GM23338 (cell line): ENCODE data around the gene THSD4. TPM values are rescaled to one million over a fixed set of nuclear protein-coding genes. Genes with fewer than 3 reads are reported as not detected.

Source experiments
- ATAC-seq: fragments of 200-7000 bp; cut with Tn5 transposase; 3 replicates; pipeline ENCODE4 v1.9.1; 2020
- DNase-seq: peaks from one replicate; pipeline ENCODE4 v3.0.0-alpha.2; 2015; ENCODE audit warnings: low spot score
- H2AFZ ChIP-seq: fragments of 200-600 bp; sonication (generic); 2 replicates; pipeline ENCODE4 v1.8.0; 2016; ENCODE audit warnings: antibody characterized with exemption, mild to moderate bottlenecking, moderate library complexity
- H3F3A ChIP-seq: fragments of 200-600 bp; sonication (generic); replicated peaks from 2 replicates; pipeline ENCODE4 v1.8.0; 2017; ENCODE audit warnings: antibody characterized with exemption, mixed run types, low read depth
- H3K27ac ChIP-seq: fragments of 200-600 bp; sonication (generic); 2 replicates; pipeline ENCODE4 v1.6.1; 2016; ENCODE audit warnings: low read depth
- H3K27me3 ChIP-seq: fragments of 200-600 bp; sonication (generic); 2 replicates; pipeline ENCODE4 v1.8.0; 2016; ENCODE audit warnings: mild to moderate bottlenecking, mixed run types, moderate library complexity; ENCODE audit not compliant: insufficient read depth
- H3K36me3 ChIP-seq: fragments of 200-600 bp; sonication (generic); 2 replicates; pipeline ENCODE4 v1.8.0; 2016; ENCODE audit warnings: mild to moderate bottlenecking; ENCODE audit not compliant: insufficient read depth
- H3K4me1 ChIP-seq: fragments of 200-600 bp; sonication (generic); 2 replicates; pipeline ENCODE4 v1.8.0; 2016; ENCODE audit warnings: mild to moderate bottlenecking, moderate library complexity; ENCODE audit not compliant: insufficient read depth
- H3K4me2 ChIP-seq: fragments of 200-600 bp; sonication (generic); 2 replicates; pipeline ENCODE4 v1.7.1; 2017; ENCODE audit warnings: mixed run types
- H3K4me3 ChIP-seq: fragments of 200-600 bp; sonication (generic); 2 replicates; pipeline ENCODE4 v1.6.1; 2016; ENCODE audit warnings: mixed run types
- H3K79me2 ChIP-seq: fragments of 200-600 bp; sonication (generic); replicated peaks from 2 replicates; pipeline ENCODE4 v1.8.0; 2017; ENCODE audit warnings: mild to moderate bottlenecking; ENCODE audit not compliant: insufficient read depth
- H3K9me2 ChIP-seq: fragments of 200-600 bp; sonication (generic); 2 replicates; pipeline ENCODE4 v1.8.0; 2017; ENCODE audit not compliant: insufficient read depth
- H4K20me1 ChIP-seq: fragments of 200-600 bp; sonication (generic); replicated peaks from 2 replicates; pipeline ENCODE4 v1.8.0; 2017; ENCODE audit warnings: mild to moderate bottlenecking; ENCODE audit not compliant: insufficient read depth
- H3K27ac Mint-ChIP-seq: 2 replicates; pipeline ENCODE4 v1.8.0; 2020; ENCODE audit warnings: inconsistent platforms, mild to moderate bottlenecking, moderate library complexity, mixed read lengths
- H3K27me3 Mint-ChIP-seq: 3 replicates; pipeline ENCODE4 v1.8.0; 2022; ENCODE audit warnings: low read depth, mild to moderate bottlenecking, moderate library complexity, mixed read lengths, inconsistent platforms; ENCODE audit not compliant: insufficient read depth, poor library complexity
- H3K36me3 Mint-ChIP-seq: 3 replicates; pipeline ENCODE4 v1.8.0; 2021; ENCODE audit warnings: low read depth, mild to moderate bottlenecking, inconsistent platforms, moderate library complexity, mixed read lengths
- H3K4me1 Mint-ChIP-seq: 3 replicates; pipeline ENCODE4 v1.8.0; 2020; ENCODE audit warnings: mild to moderate bottlenecking, inconsistent platforms, mixed read lengths
- H3K4me3 Mint-ChIP-seq: 3 replicates; pipeline ENCODE4 v1.8.0; 2021; ENCODE audit warnings: moderate library complexity, mild to moderate bottlenecking, inconsistent platforms, mixed read lengths
- H3K9me3 Mint-ChIP-seq: 3 replicates; pipeline ENCODE4 v1.8.0; 2020; ENCODE audit warnings: moderate library complexity, mild to moderate bottlenecking, inconsistent platforms, mixed read lengths
- EZH2phosphoT487 ChIP-seq: fragments of 200-600 bp; sonication (generic); IDR thresholded peaks from one replicate; pipeline ENCODE4 v1.8.1; 2018; ENCODE audit warnings: antibody characterized with exemption; ENCODE audit not compliant: unreplicated experiment
- NANOG ChIP-seq: IDR thresholded peaks from 2 replicates; pipeline ENCODE4 v1.6.1; 2016; ENCODE audit warnings: antibody characterized with exemption, borderline replicate concordance
- POLR2AphosphoS5 ChIP-seq: IDR thresholded peaks from 2 replicates; pipeline ENCODE4 v1.6.1; 2016; ENCODE audit warnings: antibody characterized with exemption, low read depth
- ZNF114 ChIP-seq: fragments of 250-450 bp; sonication (Bioruptor Pico); IDR thresholded peaks from 2 replicates; pipeline ENCODE4 v1.5.0; 2020; ENCODE audit warnings: mild to moderate bottlenecking, moderate library complexity
- ZNF331 ChIP-seq: fragments of 250-450 bp; sonication (Bioruptor Pico); IDR thresholded peaks from 2 replicates; pipeline ENCODE4 v1.5.0; 2020; ENCODE audit warnings: low read depth, mild to moderate bottlenecking, moderate library complexity
- polyA plus RNA-seq: library from polyadenylated mRNA; unstranded; fragments of >200 nt; fragmentation: Nextera tagmentation; extraction: Ambion mirVana; gene quantifications from 2 replicates; pipeline ENCODE4 v1.2.1, GENCODE V29; 2016
- total RNA-seq: library from RNA; depleted of rRNA; stranded (reverse); fragments of >200 nt; shearing (Covaris generic); gene quantifications from 2 replicates; pipeline ENCODE4 v1.2.3, GENCODE V29; 2014
- TF ChIP-seq, protein P1 (sequence below): IDR thresholded peaks from one replicate; pipeline ENCODE4 v1.6.1; 2018; ENCODE audit warnings: antibody characterized with exemption; ENCODE audit not compliant: unreplicated experiment

Gene THSD4
- total and polyA plus RNA-seq, 2 experiments from 2014 or later, result 2.0 to 7.4 TPM

DNA sequence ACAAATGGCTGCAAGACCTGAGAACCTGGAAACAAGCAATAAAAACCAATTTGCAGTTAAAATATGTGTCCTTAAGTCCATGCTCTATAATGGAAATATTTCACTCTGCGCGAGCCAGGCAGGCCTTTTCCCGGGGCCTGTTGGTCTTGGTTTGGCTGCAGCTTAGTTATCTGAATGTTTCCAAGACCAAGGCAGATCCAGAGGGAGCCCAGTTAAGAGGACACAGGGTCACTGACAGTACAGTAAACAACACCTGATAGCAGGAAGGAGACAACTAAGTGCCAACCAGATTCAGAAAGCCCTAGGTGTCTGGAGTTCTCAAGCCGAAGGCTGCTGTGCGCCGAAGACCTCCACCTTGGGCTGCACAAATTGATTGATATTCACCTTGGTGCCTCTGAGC is 32.8 kb downstream of the THSD4 start (continued):
- TF ChIP-seq, protein P1, sequence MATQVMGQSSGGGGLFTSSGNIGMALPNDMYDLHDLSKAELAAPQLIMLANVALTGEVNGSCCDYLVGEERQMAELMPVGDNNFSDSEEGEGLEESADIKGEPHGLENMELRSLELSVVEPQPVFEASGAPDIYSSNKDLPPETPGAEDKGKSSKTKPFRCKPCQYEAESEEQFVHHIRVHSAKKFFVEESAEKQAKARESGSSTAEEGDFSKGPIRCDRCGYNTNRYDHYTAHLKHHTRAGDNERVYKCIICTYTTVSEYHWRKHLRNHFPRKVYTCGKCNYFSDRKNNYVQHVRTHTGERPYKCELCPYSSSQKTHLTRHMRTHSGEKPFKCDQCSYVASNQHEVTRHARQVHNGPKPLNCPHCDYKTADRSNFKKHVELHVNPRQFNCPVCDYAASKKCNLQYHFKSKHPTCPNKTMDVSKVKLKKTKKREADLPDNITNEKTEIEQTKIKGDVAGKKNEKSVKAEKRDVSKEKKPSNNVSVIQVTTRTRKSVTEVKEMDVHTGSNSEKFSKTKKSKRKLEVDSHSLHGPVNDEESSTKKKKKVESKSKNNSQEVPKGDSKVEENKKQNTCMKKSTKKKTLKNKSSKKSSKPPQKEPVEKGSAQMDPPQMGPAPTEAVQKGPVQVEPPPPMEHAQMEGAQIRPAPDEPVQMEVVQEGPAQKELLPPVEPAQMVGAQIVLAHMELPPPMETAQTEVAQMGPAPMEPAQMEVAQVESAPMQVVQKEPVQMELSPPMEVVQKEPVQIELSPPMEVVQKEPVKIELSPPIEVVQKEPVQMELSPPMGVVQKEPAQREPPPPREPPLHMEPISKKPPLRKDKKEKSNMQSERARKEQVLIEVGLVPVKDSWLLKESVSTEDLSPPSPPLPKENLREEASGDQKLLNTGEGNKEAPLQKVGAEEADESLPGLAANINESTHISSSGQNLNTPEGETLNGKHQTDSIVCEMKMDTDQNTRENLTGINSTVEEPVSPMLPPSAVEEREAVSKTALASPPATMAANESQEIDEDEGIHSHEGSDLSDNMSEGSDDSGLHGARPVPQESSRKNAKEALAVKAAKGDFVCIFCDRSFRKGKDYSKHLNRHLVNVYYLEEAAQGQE, result no peak
- TF ChIP-seq POLR2AphosphoS5 (no peak), ZNF331 (CRISPR knock-in tag) (no peak), ZNF114 (CRISPR knock-in tag) (no peak)

- Histone ChIP-seq H2AFZ (no peak overlapping the region), H3K4me2 (no peak overlapping the region), H3K27ac (no peak overlapping the region), H3K79me2 (no peaks in the 10 kb centered on the region), H3F3A (no peaks in the 10 kb centered on the region), H3K4me1 (no peaks in the 10 kb centered on the region), H3K36me3 (no peaks in the 10 kb centered on the region), H4K20me1 (no peaks in the 10 kb centered on the region; the same call in 1 of the 2 replicates), H3K27me3 (no peaks in the 10 kb centered on the region), H3K9me2 (no peaks in the 10 kb centered on the region; the same call in 1 of the 2 replicates), H3K4me3 (no peak overlapping the region)
- no peak overlapping the region for H3K4me3 Mint-ChIP-seq
- H3K36me3 Mint-ChIP-seq, result peaks cover 5% of the 10 kb centered on the region; the same call in 2 of the 3 replicates
- DNase-seq (no peak), ATAC-seq (peak; percentile 39; the same call in 2 of the 3 replicates)
- H3K9me3 Mint-ChIP-seq, result no peaks in the 10 kb centered on the region; the same call in 2 of the 3 replicates
- TF ChIP-seq NANOG (no peak), EZH2phosphoT487 (no peak)
- H3K4me1 Mint-ChIP-seq, result peaks cover 15% of the 10 kb centered on the region
- H3K27ac Mint-ChIP-seq, result 0 out of 2 replicates have a peak overlapping the region, but pooled peaks have one; percentile 24
- H3K27me3 Mint-ChIP-seq, result no peaks in the 10 kb centered on the region
These were observed 34.6 kb downstream of the THSD4 start for GRCh38 chr15:71149646-71150557.

GRCh38 chr15:71151081-71151480 is 35.8 kb downstream of the THSD4 start:
- Histone ChIP-seq H3K9me2 (no peaks in the 10 kb centered on the region; the same call in 1 of the 2 replicates), H4K20me1 (no peaks in the 10 kb centered on the region; the same call in 1 of the 2 replicates), H3K4me3 (no peak overlapping the region), H3K27me3 (no peaks in the 10 kb centered on the region), H3K27ac (no peak overlapping the region), H3K4me1 (no peaks in the 10 kb centered on the region), H2AFZ (no peak overlapping the region), H3K36me3 (no peaks in the 10 kb centered on the region), H3F3A (no peaks in the 10 kb centered on the region), H3K4me2 (no peak overlapping the region), H3K79me2 (no peaks in the 10 kb centered on the region)
- TF ChIP-seq ZNF331 (CRISPR knock-in tag), result no peak
- no peak overlapping the region for H3K4me3 Mint-ChIP-seq
- ATAC-seq (no peak), DNase-seq (no peak)
- H3K27me3 Mint-ChIP-seq, result no peaks in the 10 kb centered on the region
- peaks cover 13% of the 10 kb centered on the region; the same call in 2 of the 3 replicates for H3K36me3 Mint-ChIP-seq
- H3K27ac Mint-ChIP-seq, result no peak overlapping the region
- H3K9me3 Mint-ChIP-seq, result no peaks in the 10 kb centered on the region; the same call in 2 of the 3 replicates
- peaks cover 15% of the 10 kb centered on the region for H3K4me1 Mint-ChIP-seq
